HG03460 (cell line): ENCODE measurements around the gene MRPL22.
"Not testable (repeated sequence)": the region's sequence is repeated elsewhere in the genome, so short reads cannot be mapped to it uniquely, and the experiment has no call there.

Experiments used
- ATAC-seq: cut with Tn5 transposase; IDR thresholded peaks from one replicate; pipeline ENCODE4 v1.9.1; 2021; ENCODE audit not compliant: unreplicated experiment

Gene MRPL22

GRCh38 chr5:154939387-154939786, 1.5 kb upstream of the MRPL22 start:
- not testable (repeated sequence) for ATAC-seq

GRCh38 chr5:154940375-154940771, 500 bp upstream of the MRPL22 start:
- ATAC-seq = no peak

GRCh38 chr5:154943527-154943926, 2.7 kb downstream of the MRPL22 start:
- no peak for ATAC-seq

- no peak for ATAC-seq
Measured at GRCh38 chr5:154944716-154945115, 3.8 kb downstream of the MRPL22 start.

- ATAC-seq = no peak
Measured at GRCh38 chr5:154945695-154946301, 4.9 kb downstream of the MRPL22 start.

- no peak for ATAC-seq
Measured at GRCh38 chr5:154947778-154948177, 6.9 kb downstream of the MRPL22 start.

- ATAC-seq = no peak
Measured at GRCh38 chr5:154948313-154948712, 7.4 kb downstream of the MRPL22 start.

GRCh38 chr5:154949781-154950180, 8.9 kb downstream of the MRPL22 start:
- no peak for ATAC-seq

GRCh38 chr5:154956712-154957111, 15.8 kb downstream of the MRPL22 start:
- no peak for ATAC-seq

GRCh38 chr5:154962494-154962893, 21.6 kb downstream of the MRPL22 start:
- ATAC-seq = peak; percentile 93

GRCh38 chr5:154966081-154966841, 25.4 kb downstream of the MRPL22 start:
- ATAC-seq = no peak

- no peak for ATAC-seq
Measured at GRCh38 chr5:154966874-154967273, 26.0 kb downstream of the MRPL22 start.

- no peak for ATAC-seq
Measured at GRCh38 chr5:154967421-154968024, 26.6 kb downstream of the MRPL22 start.

GRCh38 chr5:154968953-154969352, 28.1 kb downstream of the MRPL22 start:
- ATAC-seq = no peak

- no peak for ATAC-seq
Measured at GRCh38 chr5:154970759-154971158, 29.9 kb downstream of the MRPL22 start.

- no peak for ATAC-seq
Measured at GRCh38 chr5:154971501-154971900, 30.6 kb downstream of the MRPL22 start.

GRCh38 chr5:154972476-154973080, 31.7 kb downstream of the MRPL22 start:
- ATAC-seq = no peak

- not testable (repeated sequence) for ATAC-seq
Measured at GRCh38 chr5:154976082-154976481, 35.2 kb downstream of the MRPL22 start.

- no peak for ATAC-seq
Measured at GRCh38 chr5:154977409-154977808, 36.5 kb downstream of the MRPL22 start.

GRCh38 chr5:154978294-154978693, 37.4 kb downstream of the MRPL22 start:
- not testable (repeated sequence) for ATAC-seq

- no peak for ATAC-seq
Measured at GRCh38 chr5:154984946-154985516, 44.2 kb downstream of the MRPL22 start.
